ENCODE measurements around the gene ANAPC5.

- no peak for TF ChIP-seq CTCF (IDR thresholded peaks at IDR 0.05; ENCODE audit: insufficient read depth, low read depth, low read length)
- no peak for TF ChIP-seq EZH2 (IDR thresholded peaks at IDR 0.05; ENCODE audit: insufficient read depth, low read length)
These were observed 57.0 kb downstream of the ANAPC5 start for GRCh38 chr12:121295116-121295745.
